GM12878 (cell line): ENCODE measurements around the gene EML5. TPM values are rescaled to one million over a fixed set of nuclear protein-coding genes. Genes with fewer than 3 reads are reported as not detected.
A peak's percentile ranks its signal among the peaks of the same experiment; 100 is the strongest.

Source experiments
- CBFB ChIP-seq: IDR thresholded peaks from 2 replicates; pipeline ENCODE4 v1.6.1; 2016; ENCODE audit warnings: antibody characterized with exemption, low read depth
- CBX3 ChIP-seq: fragments of 200-600 bp; sonication (generic); IDR thresholded peaks from 2 replicates; pipeline ENCODE4 v1.6.1; 2016; ENCODE audit warnings: low read depth, borderline replicate concordance
- CEBPB ChIP-seq, 2 experiments: fragments of 150-350 bp in 1 of 2; IDR thresholded peaks; 2 replicates each; pipeline ENCODE4 v1.6.1; 2012 to 2014; ENCODE audit warnings: low read depth in 2 of 2, low read length in 2 of 2, borderline replicate concordance in 1 of 2, inconsistent platforms in 1 of 2
- CREB1 ChIP-seq: IDR thresholded peaks from 2 replicates; pipeline ENCODE4 v1.6.1; 2012; ENCODE audit warnings: low read depth, mild to moderate bottlenecking, inconsistent platforms
- EGR1 ChIP-seq, 2 experiments: IDR thresholded peaks; 1 replicate in 1 of 2; 2 replicates in 1 of 2; pipeline ENCODE4 v1.6.1; 2011 to 2012; ENCODE audit warnings: low read depth in 2 of 2, low read length in 2 of 2, borderline replicate concordance in 1 of 2, mild to moderate bottlenecking in 1 of 2, moderate library complexity in 1 of 2
- ETV6 ChIP-seq, 2 experiments: fragments of 450-650 bp in 1 of 2; IDR thresholded peaks in 1 of 2; conservative IDR thresholded peaks in 1 of 2; 2 replicates each; pipeline ENCODE4 v1.6.1; 2014; ENCODE audit warnings: antibody characterized with exemption in 1 of 2, borderline replicate concordance in 1 of 2, low read depth in 1 of 2, mild to moderate bottlenecking in 1 of 2, moderate library complexity in 1 of 2
- FOS ChIP-seq: IDR thresholded peaks from 3 replicates; pipeline ENCODE4 v1.6.1; 2011; ENCODE audit warnings: borderline replicate concordance; ENCODE audit not compliant: insufficient read length; ENCODE audit errors: extremely low read depth
- MTA3 ChIP-seq: IDR thresholded peaks from 2 replicates; pipeline ENCODE4 v1.6.1; 2012; ENCODE audit warnings: low read length, inconsistent platforms, borderline replicate concordance
- NFYA ChIP-seq: IDR thresholded peaks from 2 replicates; pipeline ENCODE4 v1.6.1; 2011; ENCODE audit warnings: low read depth, mild to moderate bottlenecking, low read length, improper control_type of control experiment, borderline replicate concordance
- PML ChIP-seq: IDR thresholded peaks from 2 replicates; pipeline ENCODE4 v1.6.1; 2012; ENCODE audit warnings: low read length, inconsistent platforms
- POLR2AphosphoS5 ChIP-seq: IDR thresholded peaks from 2 replicates; pipeline ENCODE4 v1.6.1; 2011; ENCODE audit warnings: mild to moderate bottlenecking, low read length, inconsistent platforms
- POU2F2 ChIP-seq: IDR thresholded peaks from 3 replicates; pipeline ENCODE4 v1.6.1; 2011; ENCODE audit warnings: low read depth, mild to moderate bottlenecking, low read length, borderline replicate concordance
- RAD21 ChIP-seq: IDR thresholded peaks from 2 replicates; pipeline ENCODE4 v1.6.1; 2011; ENCODE audit warnings: mild to moderate bottlenecking, low read depth, low read length, moderate library complexity; ENCODE audit not compliant: insufficient read depth
- RAD51 ChIP-seq: fragments of 450-650 bp; IDR thresholded peaks from 2 replicates; pipeline ENCODE4 v1.6.1; 2016; ENCODE audit warnings: moderate library complexity, mild to moderate bottlenecking, inconsistent platforms
- RELA ChIP-seq: fragments of 450-650 bp; IDR thresholded peaks from 2 replicates; pipeline ENCODE4 v1.8.0; 2014; ENCODE audit warnings: borderline replicate concordance; ENCODE audit not compliant: partially characterized antibody
- RUNX3 ChIP-seq: IDR thresholded peaks from 2 replicates; pipeline ENCODE4 v1.6.1; 2012; ENCODE audit warnings: low read length, inconsistent platforms
- SMAD1 ChIP-seq: fragments of 450-650 bp; IDR thresholded peaks from 2 replicates; pipeline ENCODE4 v1.6.1; 2018; ENCODE audit warnings: mild to moderate bottlenecking, low read depth; ENCODE audit not compliant: partially characterized antibody
- TARDBP ChIP-seq: IDR thresholded peaks from 2 replicates; pipeline ENCODE4 v1.6.1; 2016; ENCODE audit warnings: borderline replicate concordance
- TCF3 ChIP-seq: IDR thresholded peaks from 2 replicates; pipeline ENCODE4 v1.6.1; 2012; ENCODE audit warnings: low read depth, mild to moderate bottlenecking, low read length, borderline replicate concordance; ENCODE audit not compliant: insufficient read depth
- TCF7 ChIP-seq: IDR thresholded peaks from 2 replicates; pipeline ENCODE4 v1.6.1; 2014; ENCODE audit warnings: antibody characterized with exemption, borderline replicate concordance
- USF1 ChIP-seq: IDR thresholded peaks from 2 replicates; pipeline ENCODE4 v1.6.1; 2011; ENCODE audit warnings: borderline replicate concordance, low read depth, mild to moderate bottlenecking, moderate library complexity, mixed read lengths, low read length; ENCODE audit not compliant: insufficient read depth; ENCODE audit errors: extremely low read length
- ZNF274 ChIP-seq: IDR thresholded peaks from one replicate; pipeline ENCODE4 v1.8.0; 2011; ENCODE audit not compliant: insufficient read length, insufficient read depth
- ZNF687 ChIP-seq: fragments of 450-650 bp; IDR thresholded peaks from 2 replicates; pipeline ENCODE4 v1.6.1; 2017; ENCODE audit warnings: mild to moderate bottlenecking, moderate library complexity
- ZSCAN29 ChIP-seq: fragments of 450-650 bp; IDR thresholded peaks from 2 replicates; pipeline ENCODE4 v1.6.1; 2017; ENCODE audit warnings: mild to moderate bottlenecking, moderate library complexity
- polyA plus RNA-seq, 11 experiments: library from polyadenylated mRNA; depleted of rRNA in 4 of 11; unstranded in 6 of 11; stranded (reverse) in 5 of 11; fragments of >200 nt; fragmentation: Nextera tagmentation in 4 of 11; fragmentation: Illumina TruSeq in 1 of 11; extraction: Ambion mirVana in 4 of 11; extraction: Trizol in 1 of 11; gene quantifications; 1 replicate in 1 of 11; 2 replicates in 10 of 11; pipeline versions ENCODE4 v1.2.1 to v1.2.3, GENCODE V29; 2011 to 2016; ENCODE audit warnings: inconsistent platforms in 2 of 11, missing spikeins in 2 of 11, low read depth in 1 of 11
- total RNA-seq, 4 experiments: library from RNA; depleted of rRNA in 3 of 4; stranded (reverse); fragments of >200 nt in 3 of 4; fragmentation: Illumina TruSeq in 1 of 4; extraction: Trizol in 1 of 4; gene quantifications; 2 replicates each; pipeline versions ENCODE4 v1.2.1 to v1.2.3, GENCODE V29; 2013 to 2021
- TF ChIP-seq, protein P1 (sequence below): fragments of 150-350 bp; IDR thresholded peaks from 2 replicates; pipeline ENCODE4 v1.6.1; 2014; ENCODE audit warnings: mild to moderate bottlenecking, low read depth, low read length

The EML5 gene
- total and polyA plus RNA-seq, 10 of the 15 experiments (the other 5 are each of a cell fraction or from before 2014, with no cell fraction given) = 0.08 to 0.35 (median 0.22) TPM; not detected in 1

DNA sequence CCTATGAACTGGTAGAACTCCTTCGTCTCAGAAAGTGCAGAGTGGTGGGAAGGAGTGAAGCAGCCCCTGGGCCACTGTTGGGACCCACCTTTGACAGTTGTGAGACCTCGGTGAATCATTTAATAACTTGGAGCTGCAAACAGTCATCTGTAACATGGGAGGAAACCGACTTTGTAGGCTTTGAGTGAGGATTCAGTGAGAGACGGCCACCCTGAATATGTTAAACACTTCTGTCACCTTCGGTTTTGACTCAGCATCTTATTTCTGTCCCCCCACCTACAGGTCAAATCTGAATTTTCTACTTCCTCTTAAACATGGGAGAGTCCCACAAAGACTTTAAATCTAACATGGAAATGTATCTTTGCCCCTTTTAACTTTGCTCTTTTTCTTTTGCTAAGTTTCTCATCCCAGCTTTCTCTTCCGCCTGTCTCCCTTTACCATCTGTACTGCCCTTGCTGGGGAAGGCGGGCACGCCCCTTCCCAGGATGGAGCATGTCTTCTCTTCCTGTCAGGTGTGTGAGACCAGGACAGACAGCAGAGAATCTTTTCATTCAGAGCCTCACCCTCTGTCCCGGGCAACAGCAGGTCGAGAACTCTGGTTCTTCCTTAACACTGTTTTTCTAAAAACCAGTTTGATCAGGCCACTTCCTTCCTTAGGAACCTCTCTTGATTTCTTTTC is 192.9 kb downstream of the EML5 start (continued):
- no peak for TF ChIP-seq USF1
- peak; percentile 91; the same call in 2 of the 3 replicates for TF ChIP-seq POU2F2
- no peak for TF ChIP-seq RAD51
- TF ChIP-seq PML = peak; percentile 66
- peak; percentile 51 for TF ChIP-seq MTA3
- no peak for TF ChIP-seq ZNF687
- TF ChIP-seq EGR1 (IDR thresholded peaks at IDR 0.05; ENCODE audit: borderline replicate concordance in 1 of 2, low read depth in 2 of 2, low read length in 2 of 2) = no peak
- TF ChIP-seq NFYA = no peak
- TF ChIP-seq CBFB = 0 out of 2 replicates have a peak, but pooled peaks have one; percentile 17
- no peak for TF ChIP-seq TCF3
- no peak for TF ChIP-seq CBX3
- TF ChIP-seq ETV6 (conservative IDR thresholded peaks at IDR 0.05 in 1 of 2, IDR thresholded peaks at IDR 0.05 in 1 of 2; ENCODE audit: borderline replicate concordance in 1 of 2, low read depth in 1 of 2) = peak in 1 of 2 experiments; percentile 88; a peak in 2 of 4 replicates
- no peak for TF ChIP-seq ZSCAN29
- TF ChIP-seq CEBPB (IDR thresholded peaks at IDR 0.05; ENCODE audit: borderline replicate concordance in 1 of 2, low read depth in 2 of 2, low read length in 2 of 2) = no peak
- peak; percentile 18 for TF ChIP-seq SMAD1
- peak; percentile 7 for TF ChIP-seq RELA
- 0 out of 2 replicates have a peak, but pooled peaks have one; percentile 23 for TF ChIP-seq CREB1
- TF ChIP-seq, protein P1, sequence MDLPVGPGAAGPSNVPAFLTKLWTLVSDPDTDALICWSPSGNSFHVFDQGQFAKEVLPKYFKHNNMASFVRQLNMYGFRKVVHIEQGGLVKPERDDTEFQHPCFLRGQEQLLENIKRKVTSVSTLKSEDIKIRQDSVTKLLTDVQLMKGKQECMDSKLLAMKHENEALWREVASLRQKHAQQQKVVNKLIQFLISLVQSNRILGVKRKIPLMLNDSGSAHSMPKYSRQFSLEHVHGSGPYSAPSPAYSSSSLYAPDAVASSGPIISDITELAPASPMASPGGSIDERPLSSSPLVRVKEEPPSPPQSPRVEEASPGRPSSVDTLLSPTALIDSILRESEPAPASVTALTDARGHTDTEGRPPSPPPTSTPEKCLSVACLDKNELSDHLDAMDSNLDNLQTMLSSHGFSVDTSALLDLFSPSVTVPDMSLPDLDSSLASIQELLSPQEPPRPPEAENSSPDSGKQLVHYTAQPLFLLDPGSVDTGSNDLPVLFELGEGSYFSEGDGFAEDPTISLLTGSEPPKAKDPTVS = no peak
- 0 out of 2 replicates have a peak, but pooled peaks have one; percentile 3 for TF ChIP-seq RAD21
- no peak for TF ChIP-seq TARDBP
- TF ChIP-seq POLR2AphosphoS5 = no peak
- peak; percentile 83 for TF ChIP-seq RUNX3
- TF ChIP-seq FOS = no peak
- TF ChIP-seq TCF7 = peak; percentile 50; the same call in 1 of the 2 replicates
- TF ChIP-seq ZNF274 = no peak
